Measurements from ENCODE around the gene KLHL35. TPM values are rescaled to one million over a fixed set of nuclear protein-coding genes. Genes with fewer than 3 reads are reported as not detected.

KLHL35 gene
- total RNA-seq, 1 donor from 2014 or later = 0.77 TPM

DNA sequence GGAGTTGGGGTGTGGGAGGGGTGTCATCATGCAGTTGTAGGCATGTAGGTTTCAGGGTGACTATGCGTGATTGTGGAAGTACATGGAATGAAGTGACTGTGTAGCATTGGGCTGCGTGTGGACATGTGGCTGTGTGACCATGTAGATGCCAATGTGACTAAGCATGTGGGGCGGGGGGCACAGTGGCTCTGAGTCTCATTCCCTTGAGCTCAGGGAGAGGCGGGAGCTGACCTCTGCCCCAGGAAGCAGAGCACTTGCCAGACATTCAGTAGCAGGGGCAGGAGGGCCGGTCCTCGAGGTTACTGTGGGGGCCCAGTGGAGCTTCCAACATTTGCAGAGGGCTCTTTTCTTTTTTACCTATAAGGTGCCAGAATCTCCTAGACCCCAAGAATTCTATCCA, 440 bp upstream of the KLHL35 start:
- peaks cover 11% of the 10 kb centered on the region for H3K36me3 Mint-ChIP-seq (ENCODE audit: low read depth, unreplicated experiment)
- Histone ChIP-seq H3K9me3 (ENCODE audit: insufficient read depth, low read depth, low read length) (peaks cover 10% of the 10 kb centered on the region), H3K4me3 (ENCODE audit: insufficient read depth, low read depth, low read length) (no peak overlapping the region), H3K4me1 (ENCODE audit: insufficient read depth, low read length) (peaks cover 8% of the 10 kb centered on the region), H3K79me2 (ENCODE audit: insufficient read depth, low read length) (no peaks in the 10 kb centered on the region), H3K36me3 (ENCODE audit: insufficient read depth, low read length) (no peaks in the 10 kb centered on the region), H3K27ac (ENCODE audit: low read depth, low read length) (no peak overlapping the region), H3K27me3 (ENCODE audit: insufficient read depth, low read length) (peaks cover 37% of the 10 kb centered on the region), H2AFZ (ENCODE audit: low read depth, low read length) (no peak overlapping the region), H4K20me1 (ENCODE audit: insufficient read depth, low read length) (no peaks in the 10 kb centered on the region), H3K9ac (ENCODE audit: low read length) (no peak overlapping the region), H3K4me2 (ENCODE audit: low read length) (no peak overlapping the region)
- H3K4me1 Mint-ChIP-seq (ENCODE audit: low read depth, unreplicated experiment) = no peaks in the 10 kb centered on the region
- H3K27ac Mint-ChIP-seq (ENCODE audit: unreplicated experiment) = no peak overlapping the region
- no peak for TF ChIP-seq EZH2 (IDR thresholded peaks at IDR 0.05; ENCODE audit: insufficient read depth, low read length)
- no peak for TF ChIP-seq CTCF (IDR thresholded peaks at IDR 0.05; ENCODE audit: insufficient read depth, low read depth, low read length)
- peaks cover 68% of the 10 kb centered on the region for H3K27me3 Mint-ChIP-seq (ENCODE audit: low read depth, unreplicated experiment)
- no peak overlapping the region for H3K4me3 Mint-ChIP-seq (ENCODE audit: unreplicated experiment)
- FAIRE-seq (no peak), DNase-seq (ENCODE audit: low read depth) (no peak)
- peaks cover 13% of the 10 kb centered on the region for H3K9me3 Mint-ChIP-seq (ENCODE audit: unreplicated experiment)

- Mint-ChIP-seq H3K4me1 (ENCODE audit: low read depth, unreplicated experiment) (no peaks in the 10 kb centered on the region), H3K36me3 (ENCODE audit: low read depth, unreplicated experiment) (peaks cover 10% of the 10 kb centered on the region), H3K4me3 (ENCODE audit: unreplicated experiment) (peak overlapping the region; percentile 57), H3K27ac (ENCODE audit: unreplicated experiment) (no peak overlapping the region), H3K9me3 (ENCODE audit: unreplicated experiment) (peaks cover 16% of the 10 kb centered on the region), H3K27me3 (ENCODE audit: low read depth, unreplicated experiment) (peaks cover 60% of the 10 kb centered on the region)
- H3K79me2 ChIP-seq (ENCODE audit: insufficient read depth, low read length) = no peaks in the 10 kb centered on the region
- no peak overlapping the region for H2AFZ ChIP-seq (ENCODE audit: low read depth, low read length)
- H3K27ac ChIP-seq (ENCODE audit: low read depth, low read length) = no peak overlapping the region
- FAIRE-seq (no peak), DNase-seq (ENCODE audit: low read depth) (no peak)
- H3K36me3 ChIP-seq (ENCODE audit: insufficient read depth, low read length) = no peaks in the 10 kb centered on the region
- peaks cover 8% of the 10 kb centered on the region for H3K4me1 ChIP-seq (ENCODE audit: insufficient read depth, low read length)
- peaks cover 37% of the 10 kb centered on the region for H3K27me3 ChIP-seq (ENCODE audit: insufficient read depth, low read length)
- no peak overlapping the region for H3K4me2 ChIP-seq (ENCODE audit: low read length)
- H3K9me3 ChIP-seq (ENCODE audit: insufficient read depth, low read depth, low read length) = peaks cover 10% of the 10 kb centered on the region
- H3K9ac ChIP-seq (ENCODE audit: low read length) = no peak overlapping the region
- no peak overlapping the region for H3K4me3 ChIP-seq (ENCODE audit: insufficient read depth, low read depth, low read length)
- TF ChIP-seq CTCF (IDR thresholded peaks at IDR 0.05; ENCODE audit: insufficient read depth, low read depth, low read length) (no peak), EZH2 (IDR thresholded peaks at IDR 0.05; ENCODE audit: insufficient read depth, low read length) (no peak)
- H4K20me1 ChIP-seq (ENCODE audit: insufficient read depth, low read length) = no peaks in the 10 kb centered on the region
These were observed 1.2 kb downstream of the KLHL35 start for GRCh38 chr11:75431533-75432525.

Data from astrocyte (in vitro differentiated cells and primary cell).